A549 (cell line): Measurements from ENCODE around the gene CH25H.

Experiments
- CHD2 ChIP-seq: fragments of 150-350 bp; IDR thresholded peaks from 2 replicates; pipeline ENCODE4 v1.6.1; 2014; ENCODE audit warnings: low read length; ENCODE audit not compliant: partially characterized antibody
- CTCF ChIP-seq: fragments of >200 bp; sonication (Bioruptor Twin); formaldehyde crosslinking; IDR thresholded peaks from 3 replicates; pipeline ENCODE4 v1.5.1; 2016
- EP300 ChIP-seq, 2 experiments: fragments of >200 bp; sonication (Bioruptor Twin); formaldehyde crosslinking; IDR thresholded peaks; 2 replicates in 1 of 2; 3 replicates in 1 of 2; pipeline ENCODE4 v1.6.1; 2016 to 2017
- GATA3 ChIP-seq: IDR thresholded peaks from 2 replicates; pipeline ENCODE4 v1.6.1; 2012; ENCODE audit warnings: borderline replicate concordance
- HDAC2 ChIP-seq: fragments of 200-600 bp; sonication (generic); IDR thresholded peaks from 2 replicates; pipeline ENCODE4 v1.6.1; 2016
- JUN ChIP-seq, 2 experiments: fragments of >200 bp; sonication (Bioruptor Twin); formaldehyde crosslinking; IDR thresholded peaks; 2 replicates in 1 of 2; 3 replicates in 1 of 2; pipeline ENCODE4 v1.6.1; 2016 to 2017
- POLR2A ChIP-seq: IDR thresholded peaks from 2 replicates; pipeline ENCODE4 v1.6.1; 2012; ENCODE audit warnings: mild to moderate bottlenecking, low read length
- POLR2AphosphoS2 ChIP-seq: conservative IDR thresholded peaks from 2 replicates; pipeline ENCODE4 v1.6.1; 2012; ENCODE audit warnings: low read length, improper control_type of control experiment, inconsistent platforms
- REST ChIP-seq: fragments of 200-600 bp; sonication (generic); IDR thresholded peaks from 2 replicates; pipeline ENCODE4 v1.6.1; 2016; ENCODE audit warnings: antibody characterized with exemption, mild to moderate bottlenecking, moderate library complexity
- RFX5 ChIP-seq: fragments of 450-650 bp; IDR thresholded peaks from 2 replicates; pipeline ENCODE4 v1.7.1; 2014; ENCODE audit warnings: antibody characterized with exemption, mild to moderate bottlenecking, moderate library complexity
- SMC3 ChIP-seq: fragments of >200 bp; sonication (Bioruptor Twin); formaldehyde crosslinking; IDR thresholded peaks from 3 replicates; pipeline ENCODE4 v1.6.1; 2018; ENCODE audit warnings: inconsistent platforms
- TP53 ChIP-seq: fragments of 250-450 bp; sonication (Bioruptor Pico); IDR thresholded peaks from 2 replicates; pipeline ENCODE4 v1.5.0; 2021; ENCODE audit warnings: mild to moderate bottlenecking, moderate library complexity
- USF2 ChIP-seq: fragments of 450-650 bp; IDR thresholded peaks from 2 replicates; pipeline ENCODE4 v1.6.1; 2014; ENCODE audit warnings: antibody characterized with exemption
- ZSCAN20 ChIP-seq: fragments of 250-450 bp; sonication (Bioruptor Pico); IDR thresholded peaks from 2 replicates; pipeline ENCODE4 v1.8.0; 2022; ENCODE audit warnings: mild to moderate bottlenecking, moderate library complexity

- no peak for TF ChIP-seq TP53
- TF ChIP-seq CHD2 = no peak
- no peak for TF ChIP-seq POLR2AphosphoS2
- TF ChIP-seq HDAC2 = no peak
- TF ChIP-seq GATA3 = no peak
- no peak for TF ChIP-seq REST
- TF ChIP-seq SMC3 = no peak
- no peak for TF ChIP-seq USF2
- TF ChIP-seq CTCF = no peak
- no peak for TF ChIP-seq EP300 (IDR thresholded peaks at IDR 0.05)
- TF ChIP-seq POLR2A = no peak
- no peak for TF ChIP-seq ZSCAN20 (CRISPR knock-in tag)
- TF ChIP-seq RFX5 = no peak
- TF ChIP-seq JUN (IDR thresholded peaks at IDR 0.05) = no peak
Measured at GRCh38 chr10:89159316-89159715, 47.8 kb downstream of the CH25H start.
